Right cardiac atrium (tissue), 5 donors: ENCODE measurements around the gene CELF2. TPM values are rescaled to one million over a fixed set of nuclear protein-coding genes. Genes with fewer than 3 reads are reported as not detected.

Source experiments
- ATAC-seq, 2 donors: fragments of 200-7000 bp; cut with Tn5 transposase; one replicate each; pipeline versions ENCODE4 v1.8.0 to v1.9.1; 2020; ENCODE audit warnings: moderate library complexity in 2 of 2, mild to moderate bottlenecking in 1 of 2
- DNase-seq, 3 donors: peaks; one replicate each; pipeline ENCODE4 v3.0.0-alpha.2; 2020
- H3K27ac ChIP-seq: one replicate; pipeline ENCODE4 v1.5.1; 2013; ENCODE audit warnings: mild to moderate bottlenecking, low read length, control low read depth, moderate library complexity
- H3K27me3 ChIP-seq: one replicate; pipeline ENCODE4 v1.6.1; 2013; ENCODE audit not compliant: control insufficient read depth, insufficient read depth
- H3K4me1 ChIP-seq: one replicate; pipeline ENCODE4 v1.6.1; 2013; ENCODE audit warnings: low read length; ENCODE audit not compliant: control insufficient read depth, insufficient read depth
- H3K4me3 ChIP-seq: one replicate; pipeline ENCODE4 v1.5.1; 2013; ENCODE audit warnings: low read length, control low read depth
- H3K9me3 ChIP-seq: one replicate; pipeline ENCODE4 v1.6.1; 2013; ENCODE audit warnings: low read length; ENCODE audit not compliant: control insufficient read depth
- WGBS: extraction: QIAGEN DNeasy Blood & Tissue Kit; methylation state at CpG from one replicate; pipeline ENCODE4 v1.1.7; 2013; 5-methylcytosine and 5-hydroxymethylcytosine counted together
- intact Hi-C, 4 donors: fragments of 100-400 bp; cut with DNase I; formaldehyde crosslinking; loops; one replicate each; pipeline versions ENCODE4 v1.11.0 to v1.14.0; 2022 to 2023
- polyA plus RNA-seq: library from polyadenylated mRNA; stranded (reverse); fragments of 200-250 nt; gene quantifications from one replicate; pipeline ENCODE4 v1.2.3, GENCODE V29; 2013
- total RNA-seq, 4 donors: library from RNA; stranded (reverse); fragmentation: NEBNext Ultra II Directional; extraction: Animal tissue kit (Norgen Biotek cat#: 25700); gene quantifications; one replicate each; pipeline ENCODE4 v1.2.1, GENCODE V29; 2021
- donor health status: healthy with polysubstance abuse.
- donor health status: DM: no; HTN: yes; CAD: no.
- donor health status: DM: no; HTN: no; CAD: no.
- donor health status: DM: no; HTN: yes; CAD: no; lungs with severe emphysema.
- donor health status: DM: yes; HTN: yes; CAD: no.

CELF2 gene
- total and polyA plus RNA-seq, 5 donors, result 19.4 to 87.0 (median 76.8) TPM

- WGBS, result 19% methylated on average over 2 of the region's 2 CpGs
- intact Hi-C loops, result loop anchor here in 1 of 4 donors (10.0 kb wide), 1 partner anchor 243 kb away; no protein-coding TSS in a partner anchor
- no peak overlapping the region for H3K27ac ChIP-seq
These were observed 4.5 kb downstream of the CELF2 start for GRCh38 chr10:11022213-11022612.

GRCh38 chr10:11023009-11023953 lies 5.6 kb downstream of the CELF2 start:
- intact Hi-C loops, result loop anchor here in 1 of 4 donors (10.0 kb wide), 1 partner anchor 242 kb away; no protein-coding TSS in a partner anchor
- Histone ChIP-seq H3K27me3 (no peaks in the 10 kb centered on the region), H3K4me3 (no peak overlapping the region), H3K9me3 (no peaks in the 10 kb centered on the region), H3K4me1 (peaks cover 6% of the 10 kb centered on the region), H3K27ac (no peak overlapping the region)
- no peak for ATAC-seq
- 78% methylated on average over 10 of the region's 10 CpGs for WGBS
- DNase-seq, result no peak

More at GRCh38 chr10:11022213-11022612, 4.5 kb downstream of the CELF2 start:
- H3K4me3 ChIP-seq, result no peak overlapping the region
- H3K9me3 ChIP-seq, result no peaks in the 10 kb centered on the region
- ATAC-seq (no peak), DNase-seq (no peak)
- no peaks in the 10 kb centered on the region for H3K27me3 ChIP-seq
- H3K4me1 ChIP-seq, result peaks cover 6% of the 10 kb centered on the region

- H3K4me1 ChIP-seq, result peaks cover 12% of the 10 kb centered on the region
- DNase-seq (no peak), ATAC-seq (peak; percentile 36 to 91)
- intact Hi-C loops, result loop anchor here in 1 of 4 donors (10.0 kb wide), 1 partner anchor 240 kb away; no protein-coding TSS in a partner anchor
- H3K27ac ChIP-seq, result no peak overlapping the region
- H3K9me3 ChIP-seq, result no peaks in the 10 kb centered on the region
- 84% methylated on average over 1 of the region's 1 CpG for WGBS
- no peaks in the 10 kb centered on the region for H3K27me3 ChIP-seq
- no peak overlapping the region for H3K4me3 ChIP-seq
These were observed 6.9 kb downstream of the CELF2 start for GRCh38 chr10:11024596-11024995.

- 75% methylated on average over 7 of the region's 7 CpGs for WGBS
- Histone ChIP-seq H3K27ac (no peak overlapping the region), H3K4me1 (peaks cover 16% of the 10 kb centered on the region), H3K27me3 (no peaks in the 10 kb centered on the region), H3K9me3 (no peaks in the 10 kb centered on the region), H3K4me3 (no peak overlapping the region)
- DNase-seq, result peak in 1 of 3 donors; percentile 35
- intact Hi-C loops, result loop anchor here in 2 of 4 donors (5.0 to 10.0 kb wide), 2 partner anchors 236 to 239 kb away; no protein-coding TSS in a partner anchor
- ATAC-seq, result no peak
These were observed 8.3 kb downstream of the CELF2 start for GRCh38 chr10:11025978-11026377.

GRCh38 chr10:11026773-11027172 lies 9.1 kb downstream of the CELF2 start:
- ATAC-seq, result peak; percentile 11 to 17
- Histone ChIP-seq H3K9me3 (no peaks in the 10 kb centered on the region), H3K27ac (peak overlapping the region; percentile 6), H3K4me1 (peaks cover 13% of the 10 kb centered on the region), H3K4me3 (no peak overlapping the region), H3K27me3 (no peaks in the 10 kb centered on the region)
- intact Hi-C loops, result loop anchor here in 2 of 4 donors (5.0 to 10.0 kb wide), 2 partner anchors 236 to 238 kb away; no protein-coding TSS in a partner anchor
- DNase-seq, result no peak
- WGBS, result 55% methylated on average over 7 of the region's 7 CpGs

GRCh38 chr10:11034762-11035161 lies 17.1 kb downstream of the CELF2 start:
- Histone ChIP-seq H3K9me3 (no peaks in the 10 kb centered on the region), H3K27ac (no peak overlapping the region), H3K27me3 (no peaks in the 10 kb centered on the region), H3K4me1 (peaks cover 18% of the 10 kb centered on the region), H3K4me3 (no peak overlapping the region)
- DNase-seq (no peak), ATAC-seq (no peak)
- intact Hi-C loops, result no loop called here
- WGBS, result 65% methylated on average over 7 of the region's 7 CpGs

GRCh38 chr10:11035301-11035991 lies 17.8 kb downstream of the CELF2 start:
- Histone ChIP-seq H3K27ac (peak overlapping the region; percentile 58), H3K9me3 (no peaks in the 10 kb centered on the region), H3K27me3 (no peaks in the 10 kb centered on the region), H3K4me1 (peaks cover 16% of the 10 kb centered on the region), H3K4me3 (no peak overlapping the region)
- intact Hi-C loops, result no loop called here
- WGBS, result 39% methylated on average over 4 of the region's 4 CpGs
- ATAC-seq, result peak; percentile 77 to 93
- peak in 1 of 3 donors; percentile 59 for DNase-seq

GRCh38 chr10:11036424-11037011 lies 18.8 kb downstream of the CELF2 start:
- Histone ChIP-seq H3K4me3 (no peak overlapping the region), H3K27me3 (no peaks in the 10 kb centered on the region), H3K27ac (no peak overlapping the region), H3K4me1 (peaks cover 15% of the 10 kb centered on the region), H3K9me3 (no peaks in the 10 kb centered on the region)
- intact Hi-C loops, result no loop called here
- DNase-seq (no peak), ATAC-seq (peak; percentile 59 to 74)
- 84% methylated on average over 5 of the region's 5 CpGs for WGBS

GRCh38 chr10:11037991-11038390 lies 20.3 kb downstream of the CELF2 start:
- ATAC-seq (no peak), DNase-seq (no peak)
- Histone ChIP-seq H3K4me3 (no peak overlapping the region), H3K27ac (peak overlapping the region; percentile 75), H3K4me1 (peaks cover 15% of the 10 kb centered on the region), H3K27me3 (no peaks in the 10 kb centered on the region), H3K9me3 (no peaks in the 10 kb centered on the region)
- intact Hi-C loops, result no loop called here
- 54% methylated on average over 4 of the region's 4 CpGs for WGBS

GRCh38 chr10:11042357-11042756 lies 24.7 kb downstream of the CELF2 start:
- peaks cover 7% of the 10 kb centered on the region for H3K4me1 ChIP-seq
- no peak overlapping the region for H3K27ac ChIP-seq
- WGBS, result 78% methylated on average over 4 of the region's 4 CpGs

More at GRCh38 chr10:11042357-11042756, 24.7 kb downstream of the CELF2 start:
- no peak overlapping the region for H3K4me3 ChIP-seq
- intact Hi-C loops, result no loop called here
- no peak for DNase-seq
- H3K9me3 ChIP-seq, result no peaks in the 10 kb centered on the region
- ATAC-seq, result no peak
- H3K27me3 ChIP-seq, result no peaks in the 10 kb centered on the region
